ENCODE data around the gene LRRC41. TPM values are rescaled to one million over a fixed set of nuclear protein-coding genes. Genes with fewer than 3 reads are reported as not detected.

The LRRC41 gene
- total RNA-seq (2022; extraction: Qiagen RNA extraction) = 40.6 to 45.7 TPM (median 42.5 TPM) in 5 replicates

DNA sequence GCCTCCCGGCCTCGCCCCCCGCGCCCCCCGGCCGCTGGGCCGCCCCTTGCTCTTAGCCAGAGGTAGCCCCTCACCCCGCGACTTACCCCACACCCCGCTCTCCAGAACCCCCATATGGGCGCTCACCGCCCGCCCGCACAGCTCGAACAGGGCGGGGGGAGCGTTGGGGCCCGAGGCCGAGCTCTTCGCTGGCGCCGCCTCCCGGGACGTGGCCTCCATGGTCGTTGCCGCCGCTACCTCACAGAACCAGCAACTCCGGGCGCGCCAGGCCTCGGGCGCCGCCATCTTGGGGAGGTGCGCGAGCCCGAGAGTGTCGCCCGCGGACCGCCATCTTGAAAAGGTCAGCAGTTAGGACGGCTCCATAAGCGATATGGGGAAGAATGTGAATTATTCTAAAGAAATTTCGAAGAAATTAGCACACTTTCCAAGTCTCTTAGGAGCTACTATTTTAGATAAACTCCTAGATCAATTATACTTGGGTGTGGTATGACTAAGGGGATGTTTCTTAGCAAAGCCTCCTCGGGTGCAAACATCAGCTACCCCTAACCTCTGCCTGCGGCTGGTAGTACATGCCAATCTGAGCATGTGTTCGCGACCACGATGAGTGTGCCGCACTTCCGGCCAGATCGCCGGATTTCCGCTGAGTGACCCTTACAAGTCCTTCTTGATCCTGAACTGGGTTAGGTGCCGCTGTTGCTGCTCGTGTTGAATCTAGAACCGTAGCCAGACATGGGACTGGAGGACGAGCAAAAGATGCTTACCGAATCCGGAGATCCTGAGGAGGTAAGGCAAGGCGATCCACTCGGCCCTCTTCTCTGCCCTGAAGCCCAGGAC, at the start of gene LRRC41, which contains the start of gene UQCRH:
Gene LRRC41 (minus strand): TSS at position 579 of the 834 bp plus-strand sequence. CDS start 294 bp downstream, at position 285.
Gene UQCRH (plus strand): TSS at position 661 of the 834 bp plus-strand sequence. CDS start 69 bp downstream, at position 730.

DNA sequence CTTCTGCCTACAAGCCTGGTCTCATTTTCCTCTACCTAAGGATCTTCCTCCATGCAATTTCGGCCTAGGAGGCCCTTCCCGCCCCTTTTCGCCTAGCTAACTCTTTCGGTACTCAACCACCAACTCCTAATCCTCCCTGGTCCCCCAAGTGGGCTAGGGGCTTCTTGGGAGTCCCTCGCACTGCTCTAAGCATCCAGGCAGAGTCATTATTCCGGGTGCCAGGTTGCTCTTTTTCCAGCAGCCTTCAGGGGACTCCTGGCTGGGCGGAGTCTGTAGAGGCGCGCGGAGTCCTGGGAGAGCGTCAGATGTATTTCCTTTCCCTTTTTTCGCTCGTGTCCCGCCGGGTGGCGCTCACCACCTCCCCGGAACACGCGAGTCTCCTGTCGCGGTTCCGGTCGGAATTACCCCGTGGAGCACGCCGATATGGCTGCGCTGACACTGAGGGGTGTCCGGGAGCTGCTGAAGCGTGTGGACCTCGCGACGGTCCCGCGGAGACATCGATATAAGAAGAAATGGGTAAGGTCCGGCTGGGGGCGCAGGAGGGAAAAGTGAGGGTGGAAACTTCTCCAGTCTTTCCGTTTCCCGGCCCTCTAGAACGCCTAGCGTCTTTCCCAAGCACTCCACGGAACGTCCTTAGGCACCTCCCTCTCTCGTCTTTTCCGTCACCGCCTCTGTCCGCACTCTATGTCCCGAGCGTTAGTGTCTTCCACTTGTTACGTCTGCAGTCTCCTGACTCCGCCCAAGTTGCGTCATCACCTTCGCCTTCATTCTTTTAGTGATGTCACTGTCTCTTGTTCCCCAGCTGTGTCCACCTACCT, 37.2 kb upstream of the LRRC41 start, which contains the start of gene NSUN4:
Gene NSUN4 (plus strand): TSS at position 404 of the 818 bp plus-strand sequence. CDS start 20 bp downstream, at position 424.

GRCh38 chr1:46247436-46248121, 55.8 kb downstream of the LRRC41 start, which contains the start of gene RAD54L:
RAD54L (plus strand) TSS chr1:46247763; CDS start chr1:46248406, 643 bp downstream.

Other genes starting within 250 kb of the LRRC41 start
- gene PIK3R3, start 171.0 kb downstream of the LRRC41 start, total RNA-seq (2022; extraction: Qiagen RNA extraction) = 1.3 to 1.9 TPM (median 1.4 TPM) in 5 replicates
- gene TSPAN1, start 128.5 kb downstream of the LRRC41 start, total RNA-seq (2022; extraction: Qiagen RNA extraction) = 1.8 to 3.5 TPM (median 2.5 TPM) in 5 replicates
- gene P3R3URF, start 127.1 kb downstream of the LRRC41 start, total RNA-seq (2022; extraction: Qiagen RNA extraction) = not detected in 5 replicates
- gene POMGNT1, start 105.2 kb downstream of the LRRC41 start, total RNA-seq (2022; extraction: Qiagen RNA extraction) = 39.8 to 49.0 TPM (median 45.3 TPM) in 5 replicates
- gene LURAP1, start 100.3 kb downstream of the LRRC41 start, total RNA-seq (2022; extraction: Qiagen RNA extraction) = not detected in 5 replicates
- gene RAD54L, start 55.9 kb downstream of the LRRC41 start, total RNA-seq (2022; extraction: Qiagen RNA extraction) = 9.1 to 11.7 TPM (median 11.5 TPM) in 5 replicates
- gene UQCRH, start 82 bp upstream of the LRRC41 start, total RNA-seq (2022; extraction: Qiagen RNA extraction) = 391 to 458 TPM (median 415 TPM) in 5 replicates
- gene NSUN4, start 37.2 kb upstream of the LRRC41 start, total RNA-seq (2022; extraction: Qiagen RNA extraction) = 11.4 to 14.3 TPM (median 12.5 TPM) in 5 replicates
- gene FAAH, start 90.7 kb upstream of the LRRC41 start, total RNA-seq (2022; extraction: Qiagen RNA extraction) = 0.61 to 0.88 TPM (median 0.81 TPM) in 5 replicates
- 0.61 to 0.99 TPM (median 0.87 TPM) in 5 replicates for gene DMBX1, start 186.2 kb upstream of the LRRC41 start, total RNA-seq (2022; extraction: Qiagen RNA extraction)
- gene KNCN, start 248.0 kb upstream of the LRRC41 start, total RNA-seq (2022; extraction: Qiagen RNA extraction) = not detected in 5 replicates